Measurements from ENCODE around the gene AKR1D1. TPM values are rescaled to one million over a fixed set of nuclear protein-coding genes. Genes with fewer than 3 reads are reported as not detected.

Gene AKR1D1
- not detected for total RNA-seq

GRCh38 chr7:138076196-138076595 lies at the start of gene AKR1D1:
Gene AKR1D1 (plus strand): TSS chr7:138076459. CDS start chr7:138076519, 60 bp downstream.

Other genes with a start within 250 kb of the AKR1D1 start
- gene DGKI, start 229.5 kb upstream of the AKR1D1 start, total RNA-seq, result 21.1 TPM
- 25.1 TPM for gene CREB3L2, start 74.4 kb upstream of the AKR1D1 start, total RNA-seq